SK-N-SH (cell line): Measurements from ENCODE around the gene OGFR. TPM values are rescaled to one million over a fixed set of nuclear protein-coding genes. Genes with fewer than 3 reads are reported as not detected.

Experiments used
- CTCF ChIA-PET: fragments of 300-600, 350-600 bp; formaldehyde crosslinking; extraction: SDS; loops from one replicate; lab custom pipeline; 2021; lab: Yijun Ruan, JAX
- POLR2A ChIA-PET: fragments of 350-600 bp; sonication (Branson Sonifier 250); formaldehyde crosslinking; extraction: SDS; loops from one replicate; lab custom pipeline; 2020; ENCODE audit warnings: antibody characterized with exemption, inconsistent platforms; lab: Yijun Ruan, JAX
- DNase-seq: peaks from one replicate; pipeline ENCODE4 v3.0.0; 2012
- H2AFZ ChIP-seq: fragments of 200-600 bp; sonication (generic); 2 replicates; pipeline ENCODE4 v1.8.1; 2016; ENCODE audit warnings: antibody characterized with exemption, mild to moderate bottlenecking, low read depth
- H3F3A ChIP-seq: fragments of 200-600 bp; sonication (generic); replicated peaks from 2 replicates; pipeline ENCODE3; 2016; ENCODE audit warnings: antibody characterized with exemption, mild to moderate bottlenecking; ENCODE audit not compliant: insufficient read depth
- H3K27ac ChIP-seq, 2 experiments: fragments of 200-500 bp in 1 of 2; fragments of 200-600 bp in 1 of 2; sonication (Bioruptor generic) in 1 of 2; sonication (generic), shearing (Covaris generic) in 1 of 2; 2 replicates each; pipeline versions ENCODE4 v1.5.1 to v1.6.1; 2014 to 2016; ENCODE audit warnings: low read depth in 2 of 2, inconsistent platforms in 1 of 2, low read length in 1 of 2, mild to moderate bottlenecking in 1 of 2, mixed read lengths in 1 of 2
- H3K27me3 ChIP-seq: fragments of 200-600 bp; sonication (generic), shearing (Covaris generic); 2 replicates; pipeline ENCODE4 v1.6.1; 2016; ENCODE audit warnings: mixed run types; ENCODE audit not compliant: insufficient read depth
- H3K36me3 ChIP-seq, 2 experiments: fragments of 200-500 bp in 1 of 2; fragments of 200-600 bp in 1 of 2; sonication (Bioruptor generic) in 1 of 2; sonication (generic) in 1 of 2; replicated peaks in 1 of 2; 2 replicates each; pipeline versions ENCODE3 to v1.5.1; 2014 to 2016; ENCODE audit warnings: low read length in 1 of 2, mild to moderate bottlenecking in 1 of 2; ENCODE audit not compliant: insufficient read depth in 2 of 2, control insufficient read depth in 1 of 2
- H3K4me1 ChIP-seq, 2 experiments: fragments of 200-500 bp in 1 of 2; fragments of 200-600 bp in 1 of 2; sonication (Bioruptor generic) in 1 of 2; sonication (generic), shearing (Covaris generic) in 1 of 2; 2 replicates each; pipeline versions ENCODE4 v1.5.1 to v1.6.1; 2014 to 2016; ENCODE audit warnings: low read depth in 1 of 2, low read length in 1 of 2, mixed run types in 1 of 2; ENCODE audit not compliant: insufficient read depth in 2 of 2, control insufficient read depth in 1 of 2
- H3K4me2 ChIP-seq: fragments of 200-600 bp; sonication (generic), shearing (Covaris generic); 2 replicates; pipeline ENCODE4 v1.6.1; 2017; ENCODE audit warnings: mixed run types
- H3K4me3 ChIP-seq, 2 experiments: fragments of 200-500 bp in 1 of 2; fragments of 200-600 bp in 1 of 2; sonication (Bioruptor generic) in 1 of 2; sonication (generic), shearing (Covaris generic) in 1 of 2; 2 replicates each; pipeline versions ENCODE4 v1.5.1 to v1.8.1; 2014 to 2016; ENCODE audit warnings: low read depth in 2 of 2, inconsistent platforms in 1 of 2, low read length in 1 of 2, mild to moderate bottlenecking in 1 of 2, mixed read lengths in 1 of 2, moderate library complexity in 1 of 2
- H3K79me2 ChIP-seq: fragments of 200-600 bp; sonication (generic); 2 replicates; pipeline ENCODE4 v1.8.1; 2017; ENCODE audit warnings: mild to moderate bottlenecking; ENCODE audit not compliant: insufficient read depth
- H3K9ac ChIP-seq: fragments of 200-600 bp; sonication (generic); 2 replicates; pipeline ENCODE4 v1.6.1; 2017; ENCODE audit warnings: mixed run types
- H3K9me2 ChIP-seq: fragments of 200-600 bp; sonication (generic); 2 replicates; pipeline ENCODE4 v1.6.1; 2017; ENCODE audit warnings: mixed run types
- H3K9me3 ChIP-seq: fragments of 200-600 bp; sonication (generic); 2 replicates; pipeline ENCODE4 v1.6.1; 2017; ENCODE audit warnings: mixed run types, mild to moderate bottlenecking, moderate library complexity
- H4K20me1 ChIP-seq: fragments of 200-600 bp; sonication (generic); 2 replicates; pipeline ENCODE4 v1.6.1; 2017; ENCODE audit warnings: mild to moderate bottlenecking, mixed run types; ENCODE audit not compliant: insufficient read depth
- CTCF ChIP-seq: fragments of 200-600 bp; sonication (generic); IDR thresholded peaks from 2 replicates; pipeline ENCODE4 v1.6.1; 2017; ENCODE audit warnings: antibody characterized with exemption, mild to moderate bottlenecking, moderate library complexity
- ELF1 ChIP-seq: IDR thresholded peaks from 2 replicates; pipeline ENCODE4 v1.4.0; 2012
- EP300 ChIP-seq, 2 experiments: IDR thresholded peaks; 2 replicates each; pipeline versions ENCODE4 v1.4.0 to v1.6.1; 2012; ENCODE audit warnings: borderline replicate concordance in 1 of 2, low read depth in 1 of 2, low read length in 1 of 2
- EZH2phosphoT487 ChIP-seq: fragments of 200-600 bp; sonication (generic); IDR thresholded peaks from 2 replicates; pipeline ENCODE4 v1.6.1; 2017; ENCODE audit warnings: low read depth, mixed run types, mild to moderate bottlenecking, antibody characterized with exemption, moderate library complexity, borderline replicate concordance
- GABPA ChIP-seq: IDR thresholded peaks from 2 replicates; pipeline ENCODE4 v1.4.0; 2012; ENCODE audit warnings: low read depth, mild to moderate bottlenecking
- GATA2 ChIP-seq: sonication (generic); formaldehyde crosslinking; IDR thresholded peaks from 2 replicates; pipeline ENCODE4 v1.5.0; 2020; ENCODE audit warnings: mild to moderate bottlenecking, missing genetic modification reagents
- IRF3 ChIP-seq: fragments of 150-350 bp; IDR thresholded peaks from 2 replicates; pipeline ENCODE4 v1.6.1; 2016; ENCODE audit warnings: mild to moderate bottlenecking, low read depth, low read length
- NFIC ChIP-seq: IDR thresholded peaks from 2 replicates; pipeline ENCODE4 v1.4.0; 2012; ENCODE audit warnings: borderline replicate concordance
- NRF1 ChIP-seq: IDR thresholded peaks from 2 replicates; pipeline ENCODE4 v1.6.1; 2012; ENCODE audit warnings: low read depth, mild to moderate bottlenecking, low read length
- POLR2AphosphoS5 ChIP-seq: IDR thresholded peaks from 2 replicates; pipeline ENCODE4 v1.6.1; 2012; ENCODE audit warnings: low read depth, low read length
- RAD21 ChIP-seq: IDR thresholded peaks from 2 replicates; pipeline ENCODE4 v1.6.1; 2012; ENCODE audit warnings: mild to moderate bottlenecking, low read length
- REST ChIP-seq: IDR thresholded peaks from 2 replicates; pipeline ENCODE4 v1.6.1; 2012; ENCODE audit warnings: mild to moderate bottlenecking, low read depth, low read length, moderate library complexity
- RFX5 ChIP-seq: IDR thresholded peaks from 2 replicates; pipeline ENCODE4 v1.6.1; 2012; ENCODE audit warnings: mild to moderate bottlenecking, improper control_type of control experiment, low read length
- RXRA ChIP-seq: IDR thresholded peaks from 2 replicates; pipeline ENCODE4 v1.4.0; 2012; ENCODE audit warnings: low read depth, mild to moderate bottlenecking, borderline replicate concordance
- SIN3A ChIP-seq: IDR thresholded peaks from 2 replicates; pipeline ENCODE4 v1.6.1; 2012; ENCODE audit warnings: low read depth, mild to moderate bottlenecking, low read length, moderate library complexity, borderline replicate concordance
- SMC3 ChIP-seq: IDR thresholded peaks from 2 replicates; pipeline ENCODE4 v1.6.1; 2012; ENCODE audit warnings: low read depth, low read length, improper control_type of control experiment
- TAF1 ChIP-seq: IDR thresholded peaks from 2 replicates; pipeline ENCODE4 v1.6.1; 2012; ENCODE audit warnings: low read depth, mild to moderate bottlenecking, low read length, moderate library complexity, borderline replicate concordance
- TCF12 ChIP-seq: IDR thresholded peaks from 2 replicates; pipeline ENCODE4 v1.4.0; 2012
- TEAD4 ChIP-seq: IDR thresholded peaks from 2 replicates; pipeline ENCODE4 v1.4.0; 2012; ENCODE audit warnings: mild to moderate bottlenecking, borderline replicate concordance; ENCODE audit not compliant: insufficient read depth
- USF1 ChIP-seq: IDR thresholded peaks from 2 replicates; pipeline ENCODE4 v1.4.0; 2012; ENCODE audit warnings: low read depth, borderline replicate concordance
- WGBS: methylation state at CpG from one replicate; pipeline ENCODE4 v1.1.6; 2017; ENCODE audit warnings: low lambda C conversion rate; 5-methylcytosine and 5-hydroxymethylcytosine counted together
- polyA plus RNA-seq, 3 experiments: library from polyadenylated mRNA; depleted of rRNA; stranded (reverse); fragments of >200 nt; gene quantifications; 2 replicates each; pipeline ENCODE4 v1.2.3, GENCODE V29; 2012

Gene OGFR
- polyA plus RNA-seq, 1 of the 3 experiments (the other 2 are of a cell fraction), result 60.8 TPM

GRCh38 chr20:62858058-62858830 lies 53.6 kb downstream of the OGFR start:
- WGBS, result 94% methylated on average over 19 of the region's 23 CpGs
- Histone ChIP-seq H3K9me2 (no peaks in the 10 kb centered on the region), H3K9me3 (no peaks in the 10 kb centered on the region), H2AFZ (no peak overlapping the region), H3K27ac (no peak overlapping the region), H3K9ac (no peak overlapping the region), H3K4me1 (peaks cover 10 to 16% of the 10 kb centered on the region in 2 experiments; a peak in 3 of 4 replicates), H3K79me2 (peaks cover 66% of the 10 kb centered on the region), H3K27me3 (no peaks in the 10 kb centered on the region), H3F3A (peaks cover 3% of the 10 kb centered on the region), H3K4me2 (no peak overlapping the region), H3K36me3 (peaks cover 16 to 35% of the 10 kb centered on the region in 2 experiments), H3K4me3 (no peak overlapping the region), H4K20me1 (peaks cover 21% of the 10 kb centered on the region)
- CTCF ChIA-PET, result interaction anchor here (1.3 to 2.0 kb wide), 3 partner anchors 9 to 36 kb away, joined by 4 to 5 read pairs (median 5); no protein-coding TSS in a partner anchor
- TF ChIP-seq NFIC, result no peak
- TF ChIP-seq NRF1, result no peak
- no peak for TF ChIP-seq CTCF
- no peak for TF ChIP-seq POLR2AphosphoS5
- no peak for TF ChIP-seq RAD21
- TF ChIP-seq TEAD4, result no peak
- no peak for TF ChIP-seq TCF12
- no peak for TF ChIP-seq SMC3
- TF ChIP-seq EZH2phosphoT487, result no peak
- TF ChIP-seq SIN3A, result no peak
- TF ChIP-seq GABPA, result no peak
- TF ChIP-seq RFX5, result no peak
- TF ChIP-seq ELF1, result no peak
- no peak for TF ChIP-seq USF1
- TF ChIP-seq REST, result no peak
- no peak for TF ChIP-seq IRF3
- TF ChIP-seq EP300 (IDR thresholded peaks at IDR 0.05; ENCODE audit: borderline replicate concordance in 1 of 2, low read depth in 1 of 2, low read length in 1 of 2), result no peak
- no peak for TF ChIP-seq RXRA
- TF ChIP-seq TAF1, result no peak
- TF ChIP-seq GATA2 (CRISPR knock-in tag), result no peak
- no peak for DNase-seq
- POLR2A ChIA-PET, result no interaction called here
